ENCODE measurements around the gene LCE7A. TPM values are rescaled to one million over a fixed set of nuclear protein-coding genes. Genes with fewer than 3 reads are reported as not detected.

The LCE7A gene
- total RNA-seq, 3 donors from 2014 or later = not detected

- Histone ChIP-seq H3K36me3 (no peaks in the 10 kb centered on the region), H3K9me3 (no peaks in the 10 kb centered on the region), H3K4me3 (no peak overlapping the region), H3K27ac (no peak overlapping the region), H3K4me1 (no peaks in the 10 kb centered on the region), H3K27me3 (no peaks in the 10 kb centered on the region)
- no peak for TF ChIP-seq POLR2AphosphoS5 (IDR thresholded peaks at IDR 0.05)
- TF ChIP-seq CTCF (IDR thresholded peaks at IDR 0.05) = no peak
- TF ChIP-seq POLR2A (IDR thresholded peaks at IDR 0.05) = no peak
- DNase-seq (ENCODE audit: low spot score in 2 of 2) = no peak
- intact Hi-C loops (cut with DNase I; ENCODE audit: low total_unique reads) = no loop called here
These were observed 40.1 kb downstream of the LCE7A start for GRCh38 chr1:152899883-152900282.

DNA sequence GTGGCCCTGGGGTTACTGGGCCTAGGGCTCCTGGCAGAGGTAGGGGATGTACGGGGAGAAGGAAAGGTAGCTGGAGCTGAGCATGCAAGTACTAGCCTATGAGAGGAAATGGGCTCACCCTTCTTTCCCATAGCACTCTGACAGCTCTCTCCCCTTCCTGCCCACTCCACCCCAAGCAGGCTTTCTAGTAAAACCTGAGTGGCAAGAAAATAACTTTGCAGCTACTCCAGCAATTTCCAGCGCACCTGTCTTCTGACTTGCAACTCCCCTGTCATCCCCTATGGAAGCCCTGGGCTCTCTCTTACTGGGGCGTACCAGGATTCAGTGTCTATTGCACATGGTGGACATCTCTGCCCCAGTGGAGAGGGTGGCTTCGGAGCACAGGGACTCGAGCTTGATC is 41.8 kb downstream of the LCE7A start:
- Histone ChIP-seq H3K27ac (no peak overlapping the region), H3K9me3 (no peaks in the 10 kb centered on the region), H3K4me1 (no peaks in the 10 kb centered on the region), H3K4me3 (no peak overlapping the region), H3K36me3 (no peaks in the 10 kb centered on the region), H3K27me3 (no peaks in the 10 kb centered on the region)
- DNase-seq (ENCODE audit: low spot score in 2 of 2) = no peak
- intact Hi-C loops (cut with DNase I; ENCODE audit: low total_unique reads) = no loop called here
- TF ChIP-seq POLR2A (IDR thresholded peaks at IDR 0.05) = no peak
- TF ChIP-seq CTCF (IDR thresholded peaks at IDR 0.05) = no peak
- no peak for TF ChIP-seq POLR2AphosphoS5 (IDR thresholded peaks at IDR 0.05)

GRCh38 chr1:152902636-152903035 is 42.8 kb downstream of the LCE7A start:
- no peak for DNase-seq (ENCODE audit: low spot score in 2 of 2)
- no peak overlapping the region for H3K27ac ChIP-seq
- no peaks in the 10 kb centered on the region for H3K36me3 ChIP-seq
- no peak overlapping the region for H3K4me3 ChIP-seq
- no peaks in the 10 kb centered on the region for H3K4me1 ChIP-seq
- H3K27me3 ChIP-seq = no peaks in the 10 kb centered on the region
- intact Hi-C loops (cut with DNase I; ENCODE audit: low total_unique reads) = no loop called here
- no peaks in the 10 kb centered on the region for H3K9me3 ChIP-seq
- no peak for TF ChIP-seq POLR2A (IDR thresholded peaks at IDR 0.05)
- TF ChIP-seq POLR2AphosphoS5 (IDR thresholded peaks at IDR 0.05) = no peak
- no peak for TF ChIP-seq CTCF (IDR thresholded peaks at IDR 0.05)

DNA sequence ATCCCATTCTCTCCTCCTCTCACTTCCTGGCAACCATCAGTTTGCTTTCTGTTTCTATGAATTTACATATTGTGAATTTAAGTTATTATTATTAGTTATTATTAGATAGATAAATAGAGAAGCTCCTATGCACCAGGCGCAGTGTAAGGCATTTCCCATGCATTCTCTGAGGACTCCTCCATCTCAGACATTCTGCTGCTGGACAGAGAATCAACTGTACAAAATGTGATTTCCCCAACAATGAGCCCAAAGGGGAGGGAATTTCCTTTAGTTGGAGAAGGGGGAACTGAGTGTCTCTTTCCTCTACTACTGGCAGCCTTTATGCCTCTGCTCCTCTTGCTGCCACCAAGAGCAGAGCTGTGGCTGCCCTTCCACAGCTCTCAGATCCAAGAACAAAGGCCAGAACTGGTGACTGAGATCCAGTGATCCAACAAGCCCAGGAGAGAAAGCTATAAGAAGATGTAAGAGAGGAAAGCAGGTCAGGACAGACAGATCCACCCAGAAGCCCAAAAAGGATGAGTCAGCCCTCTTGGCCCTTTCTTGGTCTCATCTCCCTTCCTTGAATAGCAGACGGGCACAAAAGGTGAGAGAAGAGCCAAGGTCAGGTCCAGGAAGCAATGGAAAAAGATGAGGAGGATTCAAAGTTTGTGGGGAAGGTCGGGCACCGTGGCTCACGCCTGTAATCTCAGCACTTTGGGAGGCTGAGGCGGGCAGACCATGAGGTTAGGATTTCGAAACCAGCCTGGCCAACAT is 45.1 kb downstream of the LCE7A start:
- intact Hi-C loops (cut with DNase I; ENCODE audit: low total_unique reads) = no loop called here
- no peaks in the 10 kb centered on the region for H3K4me1 ChIP-seq

More for the DNA sequence above, 45.1 kb downstream of the LCE7A start:
- no peak for TF ChIP-seq POLR2A (IDR thresholded peaks at IDR 0.05)
- TF ChIP-seq POLR2AphosphoS5 (IDR thresholded peaks at IDR 0.05) = no peak
- TF ChIP-seq CTCF (IDR thresholded peaks at IDR 0.05) = no peak
- H3K36me3 ChIP-seq = no peaks in the 10 kb centered on the region
- no peaks in the 10 kb centered on the region for H3K27me3 ChIP-seq
- H3K4me3 ChIP-seq = no peak overlapping the region
- H3K27ac ChIP-seq = no peak overlapping the region
- H3K9me3 ChIP-seq = no peaks in the 10 kb centered on the region
- DNase-seq (ENCODE audit: low spot score in 2 of 2) = no peak

Measured in breast epithelium (tissue), 4 donors.